Stimulated activated CD8-positive, alpha-beta memory T cell treated with anti-CD3 and anti-CD28 coated beads, Interleukin-2, amount 100 ng/mL, for 1 hour (primary cell): Measurements from ENCODE around the gene ZNHIT3.

Experiments
- DNase-seq, 2 donors: peaks; one replicate each; pipeline ENCODE4 v3.0.0-alpha.2; 2020; ENCODE audit warnings: low read depth in 2 of 2

Gene ZNHIT3

DNA sequence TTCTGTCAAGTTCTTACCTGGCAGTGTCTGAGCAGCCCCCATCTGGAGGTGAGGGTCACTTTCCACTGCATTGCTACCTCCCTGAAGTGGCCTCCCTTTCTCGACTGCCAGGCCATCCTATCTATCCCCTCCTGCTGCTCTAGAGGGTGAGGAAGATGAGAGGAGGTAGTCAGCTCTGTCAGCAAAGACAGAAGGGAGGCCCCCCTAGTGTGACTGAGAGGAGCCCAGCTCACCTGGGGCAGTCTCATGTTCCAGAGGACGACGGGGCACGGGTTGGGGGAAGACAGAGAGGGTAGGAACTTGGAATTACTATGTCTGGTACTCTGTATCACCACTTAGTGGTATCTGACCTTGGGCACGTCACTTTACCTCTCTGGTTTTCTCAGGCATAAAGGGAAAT is 26.2 kb downstream of the ZNHIT3 start:
- DNase-seq = no peak

DNA sequence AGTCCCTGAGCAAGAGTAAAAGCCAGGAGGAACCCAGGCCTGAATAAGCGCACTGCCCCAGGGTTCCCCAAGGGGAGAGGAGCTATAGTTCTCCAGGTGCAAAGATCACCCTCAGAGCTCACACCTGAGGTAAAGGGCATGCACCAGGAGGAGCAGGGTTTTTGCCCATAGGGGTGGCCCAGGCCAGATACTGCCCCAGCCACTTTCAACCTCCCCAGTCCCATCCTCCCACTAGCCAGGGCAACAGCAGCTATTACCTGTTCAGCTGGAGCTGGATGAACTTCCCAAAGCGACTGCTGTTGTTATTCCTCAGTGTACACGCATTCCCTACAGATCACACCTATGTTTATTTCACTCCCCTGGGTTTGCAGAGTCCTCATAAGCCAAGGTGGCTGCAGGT is 28.4 kb downstream of the ZNHIT3 start:
- DNase-seq = no peak

DNA sequence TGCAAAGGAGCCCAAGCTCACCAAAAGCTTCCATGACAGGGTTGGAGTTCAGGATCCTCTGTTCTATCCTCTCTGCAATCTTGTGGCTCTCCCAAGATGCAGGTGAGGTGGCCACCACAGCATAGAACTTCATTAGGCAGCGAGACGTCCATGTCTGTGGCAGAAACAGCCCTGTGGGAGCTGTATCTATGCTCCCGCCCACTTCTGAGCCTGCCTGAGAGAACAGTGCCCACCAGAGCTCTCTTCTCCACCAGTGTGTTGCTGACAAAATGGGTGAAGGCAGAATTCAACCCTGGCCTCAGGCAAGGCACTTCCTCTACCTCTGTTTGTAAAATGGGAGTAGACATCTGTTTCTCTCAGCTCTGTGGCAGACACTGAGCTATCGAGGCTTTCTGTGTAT is 29.4 kb downstream of the ZNHIT3 start:
- no peak for DNase-seq

DNA sequence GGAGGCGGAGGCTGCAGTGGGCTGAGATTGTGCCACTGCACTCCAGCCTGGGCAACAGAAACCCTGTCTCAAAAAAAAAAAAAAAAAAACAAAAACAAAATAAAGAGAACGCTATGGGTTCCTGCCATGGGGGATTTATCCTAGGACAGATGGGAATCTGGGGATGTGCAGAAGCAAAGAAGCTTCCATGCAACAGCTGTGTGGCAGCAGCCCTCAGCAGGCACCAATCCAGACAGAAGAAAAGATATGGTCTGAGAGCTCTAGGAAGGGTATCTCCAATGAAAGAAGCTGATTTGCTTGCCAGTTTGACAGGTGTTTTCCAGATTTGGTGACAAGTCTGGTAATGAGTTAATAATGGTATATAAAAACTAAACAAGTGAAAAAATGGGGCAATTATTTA is 36.6 kb downstream of the ZNHIT3 start:
- DNase-seq = no peak

DNA sequence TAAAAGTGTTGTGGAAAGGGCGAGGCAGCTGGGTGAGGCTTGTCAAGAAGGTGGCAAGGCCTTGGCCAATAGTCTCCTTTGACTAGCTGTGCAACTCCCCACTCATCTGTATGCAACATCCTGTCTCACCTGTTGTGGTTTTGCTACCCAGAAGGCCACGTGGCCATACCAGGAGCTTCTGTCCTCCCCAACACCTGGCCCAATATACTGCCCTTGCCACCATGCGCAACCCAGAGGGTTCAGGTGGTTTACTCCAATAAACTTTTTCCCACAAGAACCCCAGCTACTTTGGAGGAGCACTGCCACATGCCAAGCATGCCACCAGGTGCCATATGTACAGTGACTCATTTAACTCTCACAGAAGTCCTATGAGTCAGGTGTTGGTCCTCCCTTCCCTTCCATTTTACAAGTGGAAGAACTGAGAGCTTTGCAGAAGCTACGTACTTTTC is 38.0 kb downstream of the ZNHIT3 start:
- no peak for DNase-seq

DNA sequence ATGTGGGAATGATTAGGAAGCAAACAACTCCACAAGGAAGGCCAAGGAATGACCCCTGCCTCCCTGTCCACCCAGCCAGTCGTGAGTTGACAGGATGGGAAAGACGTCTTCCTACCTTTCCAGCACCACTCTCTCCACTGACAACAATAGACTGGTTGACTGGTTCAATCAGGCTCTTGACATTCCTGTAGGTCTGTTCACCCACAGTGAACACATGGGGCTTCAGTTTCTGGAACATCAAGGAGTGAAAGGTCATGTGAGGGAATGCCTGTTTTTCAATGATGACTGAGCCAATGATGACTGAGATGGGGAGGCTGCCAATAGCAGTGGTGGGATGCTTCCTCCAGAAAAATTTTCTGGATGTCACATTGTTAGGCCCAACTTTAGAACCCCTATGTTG is 38.6 kb downstream of the ZNHIT3 start:
- DNase-seq = no peak

DNA sequence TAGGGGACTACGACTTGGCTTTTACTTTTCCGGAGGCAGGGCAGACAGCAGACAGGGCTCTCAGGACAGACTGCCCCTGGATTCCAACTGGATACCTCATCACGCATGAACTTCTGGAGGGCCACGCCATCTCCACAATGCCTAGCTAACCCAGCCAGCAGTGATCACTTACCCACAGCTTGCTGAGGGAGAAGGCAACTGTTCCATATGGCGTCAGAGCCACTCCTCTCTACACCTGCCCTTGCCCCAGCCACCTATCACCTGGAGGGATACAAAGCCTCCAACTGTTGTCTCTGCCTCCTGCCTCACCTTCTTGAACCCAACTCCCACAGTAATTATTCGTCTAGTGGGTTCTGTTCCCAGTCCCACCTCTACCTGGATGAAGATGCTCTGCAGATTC is 39.4 kb downstream of the ZNHIT3 start:
- DNase-seq = no peak

DNA sequence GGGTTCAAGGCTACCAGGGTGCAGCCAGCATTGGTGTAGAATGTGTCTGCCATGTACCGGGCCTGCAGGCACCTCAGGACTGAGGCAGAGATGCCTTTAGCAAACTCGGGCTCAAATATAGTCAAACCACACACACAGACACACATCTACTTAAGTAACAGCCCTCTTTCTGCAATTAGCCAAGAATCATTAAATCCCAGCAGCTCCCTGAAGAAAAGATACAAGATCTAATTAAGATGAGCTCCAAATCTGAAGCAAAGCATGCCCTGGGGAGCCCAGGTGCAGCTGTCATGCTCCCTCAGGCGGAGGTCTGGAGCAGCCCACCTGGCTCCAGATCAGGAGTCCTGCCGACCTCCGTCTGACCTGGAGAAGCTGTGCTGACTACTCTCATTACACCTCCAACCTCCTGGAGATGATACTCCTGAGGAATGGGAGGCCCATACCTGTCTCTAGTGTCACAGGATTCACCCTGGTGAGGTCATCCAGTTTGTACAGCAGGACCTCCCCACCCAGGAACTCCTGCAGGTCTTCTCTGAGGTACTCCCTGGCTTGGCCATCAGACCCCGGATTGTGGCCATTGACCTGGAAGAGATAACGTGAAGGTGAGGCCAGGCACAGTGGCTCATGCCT is 41.3 kb downstream of the ZNHIT3 start:
- no peak for DNase-seq

DNA sequence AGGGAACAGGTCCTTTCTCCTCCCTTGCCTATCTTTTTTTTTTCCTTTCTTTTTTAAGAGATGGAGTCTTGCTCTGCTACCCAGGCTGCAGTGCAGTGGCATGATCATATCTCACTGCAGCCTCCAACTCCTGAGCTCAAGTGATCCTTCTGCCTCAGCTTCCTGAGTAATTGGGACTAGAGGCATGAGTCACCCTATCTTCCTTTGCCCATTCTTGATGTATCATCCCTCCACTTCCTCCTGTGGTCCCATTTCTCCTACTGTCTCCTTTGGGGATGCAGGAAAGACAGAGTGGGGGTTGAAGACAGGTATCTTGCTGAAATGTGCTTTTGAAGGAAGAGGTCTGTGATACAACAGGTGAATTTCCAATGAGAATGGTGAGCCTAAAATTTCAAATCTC is 42.6 kb downstream of the ZNHIT3 start:
- no peak for DNase-seq

DNA sequence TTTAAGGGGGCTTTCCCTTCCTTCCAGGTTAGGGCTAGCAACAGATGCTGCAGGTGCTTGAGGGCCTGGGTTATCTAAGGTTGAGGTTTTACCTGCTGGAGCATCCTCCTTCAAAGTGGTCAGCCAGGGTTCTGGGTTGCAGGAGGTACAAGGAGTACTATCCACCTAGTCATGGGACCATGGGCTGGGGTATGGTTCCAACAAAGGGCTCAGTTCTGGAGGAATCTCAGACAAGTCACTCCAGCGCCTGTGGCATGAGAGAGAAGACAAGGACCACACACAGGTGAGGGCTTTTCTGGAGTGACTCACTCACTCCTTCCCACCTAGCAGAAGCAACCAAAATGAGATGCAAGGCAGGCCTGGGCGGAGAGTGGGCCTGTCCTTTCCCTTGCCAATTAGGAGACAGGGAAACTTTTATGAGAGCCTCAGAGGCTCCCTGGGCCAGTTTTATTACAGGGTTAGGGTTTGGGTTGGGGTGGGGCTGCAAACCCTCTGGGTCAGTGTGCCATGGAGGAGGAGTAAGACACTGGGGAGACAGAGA is 46.0 kb downstream of the ZNHIT3 start:
- no peak for DNase-seq

DNA sequence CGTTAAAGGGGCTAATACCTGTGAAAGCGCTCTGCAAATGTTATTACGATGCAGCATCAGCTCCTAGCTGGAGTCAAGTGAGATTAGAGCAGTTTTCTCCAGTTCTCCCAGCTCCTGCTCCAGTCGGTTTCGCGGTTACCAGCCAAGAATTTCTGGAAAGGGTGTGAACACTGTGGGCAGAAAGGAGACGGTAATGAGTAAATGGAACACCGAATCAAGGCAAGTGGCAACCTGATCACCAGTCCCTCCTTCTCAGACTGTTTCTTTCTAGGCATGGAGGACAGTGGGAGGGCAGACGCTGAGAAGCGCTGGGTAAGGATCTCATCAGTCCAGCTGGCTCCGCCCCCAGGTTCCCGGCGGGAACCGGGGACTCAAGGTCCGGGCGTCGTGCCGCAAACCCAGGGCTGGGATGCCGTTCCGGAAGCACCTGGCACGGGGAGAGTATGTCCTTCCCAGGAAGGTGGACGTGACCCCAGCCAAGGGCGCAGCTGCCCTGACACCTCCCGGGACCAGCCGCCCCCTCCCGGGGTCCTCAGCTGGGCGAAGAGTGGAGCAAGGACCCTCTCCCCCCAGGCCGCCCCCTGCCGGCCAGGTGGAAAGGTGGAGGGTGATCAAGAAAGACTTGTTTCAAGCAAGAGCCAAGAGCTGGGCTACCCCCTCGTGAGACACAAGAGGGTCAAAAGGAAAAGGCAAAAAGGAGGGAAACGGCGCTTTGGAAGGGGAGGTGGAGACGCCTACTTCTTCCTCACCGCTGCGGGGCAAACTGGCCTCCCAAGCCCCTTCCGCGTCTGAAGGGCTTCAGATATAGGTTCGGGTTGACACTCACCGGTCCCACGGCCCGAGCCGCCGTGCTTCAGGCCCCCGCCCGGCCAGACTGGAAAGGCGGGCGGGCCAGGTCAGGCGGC is 47.7 kb downstream of the ZNHIT3 start:
- peak in 1 of 2 donors; percentile 4 for DNase-seq

DNA sequence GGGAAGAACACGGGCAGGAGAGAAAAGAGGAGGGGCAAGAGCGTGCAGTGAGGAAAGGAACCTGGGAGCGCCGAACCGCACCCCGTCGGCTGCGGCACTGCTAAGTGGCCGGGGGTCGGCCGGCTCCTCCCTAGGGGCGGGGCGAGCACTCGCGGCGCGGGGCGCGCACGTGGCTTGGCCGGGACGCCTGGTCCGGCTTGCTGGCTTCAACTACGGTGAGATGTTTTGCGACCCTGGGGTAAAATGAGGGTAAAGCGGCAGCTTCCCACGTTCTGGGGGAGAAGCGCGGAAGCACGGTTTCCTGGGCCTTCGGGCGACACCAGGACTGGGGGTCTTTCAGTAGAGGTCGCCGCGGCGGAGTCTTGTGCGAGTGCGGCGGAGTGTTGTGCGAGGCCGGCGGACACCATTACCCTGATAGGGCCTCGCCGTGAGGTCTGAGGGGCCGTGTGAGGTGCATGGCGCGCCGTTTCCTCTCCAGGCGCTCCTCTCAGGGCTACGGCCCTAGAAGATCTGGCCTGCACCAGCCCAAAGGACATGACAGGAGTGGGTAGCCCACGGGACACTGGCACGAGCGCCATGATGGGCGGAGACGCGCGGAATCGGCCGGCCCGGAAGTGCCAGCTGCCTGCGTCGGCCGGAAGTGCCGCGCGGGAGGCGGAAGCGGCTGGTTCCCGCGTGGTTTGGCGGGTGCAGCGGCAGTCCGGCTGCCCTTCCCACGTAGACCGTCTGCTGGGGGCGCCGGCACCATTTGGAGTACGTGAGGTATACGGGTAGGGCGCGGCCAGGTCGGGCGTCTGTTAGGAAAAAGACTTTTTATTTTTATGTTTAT is 48.6 kb downstream of the ZNHIT3 start, which contains the start of the genes MYO19 and PIGW:
Gene MYO19, minus strand, starts transcription at position 29 of the 829 bp plus-strand sequence. CDS start 2,330 bp downstream, outside the sequence.
Gene PIGW, plus strand, starts transcription at position 148 of the 829 bp plus-strand sequence. CDS start 2,115 bp downstream, outside the sequence.
- DNase-seq = peak; percentile 68 to 72

DNA sequence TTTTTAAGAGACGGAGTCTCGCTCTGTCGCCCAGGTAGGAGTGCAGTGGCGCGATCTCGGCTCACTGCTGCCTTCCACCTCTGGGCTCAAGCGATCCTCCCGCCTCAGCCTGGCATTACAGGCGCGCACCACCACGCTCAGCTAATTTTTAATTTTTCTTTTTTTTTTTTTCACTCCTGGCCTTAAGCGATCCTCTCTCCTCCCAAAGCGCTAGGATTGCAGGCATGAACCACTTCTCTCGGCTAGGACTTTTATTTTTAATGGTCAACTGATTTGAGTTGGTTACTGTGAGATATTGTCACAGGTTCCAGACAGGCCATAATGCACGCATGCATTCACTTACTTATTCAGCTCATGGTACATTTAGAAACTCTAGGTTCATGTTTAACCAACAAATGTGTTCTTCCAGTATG is 49.2 kb downstream of the ZNHIT3 start:
- DNase-seq = no peak

DNA sequence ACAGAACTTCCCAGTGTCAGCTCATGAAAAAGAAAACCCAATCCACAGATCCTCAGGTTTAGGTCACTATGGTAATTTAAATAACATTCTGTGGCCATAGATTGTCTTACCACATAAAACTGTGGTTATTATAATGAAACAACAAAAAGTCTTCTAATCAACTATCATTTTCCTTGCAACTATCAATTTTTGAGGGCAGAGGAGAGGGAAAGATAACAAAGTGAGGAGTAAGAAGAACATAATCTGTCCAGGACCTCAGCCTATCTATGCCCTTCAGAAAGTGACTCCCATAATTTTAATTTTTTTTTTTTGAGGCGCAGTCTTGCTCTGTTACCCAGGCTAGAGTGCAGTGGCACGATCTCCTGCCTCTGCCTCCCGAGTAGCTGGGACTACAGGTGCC is 54.2 kb downstream of the ZNHIT3 start:
- DNase-seq = no peak

DNA sequence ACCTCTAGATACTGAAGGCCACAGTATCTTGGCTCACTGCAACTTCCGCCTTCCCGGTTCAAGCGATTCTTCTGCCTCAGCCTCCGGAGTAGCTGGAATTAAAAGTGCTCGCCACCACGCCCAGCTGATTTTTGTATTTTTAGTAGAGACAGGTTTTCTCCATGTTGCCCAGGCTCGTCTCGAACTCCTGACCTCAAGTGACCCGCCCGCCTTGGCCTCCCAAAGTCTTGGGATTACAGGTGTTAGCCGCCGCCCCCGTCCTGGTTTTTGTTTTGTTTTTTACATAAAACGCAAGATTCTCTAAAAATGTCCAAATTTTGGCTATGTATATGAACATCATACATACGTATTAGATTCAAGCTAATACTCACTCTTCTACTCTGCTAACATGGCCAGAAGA is 56.3 kb downstream of the ZNHIT3 start:
- no peak for DNase-seq

DNA sequence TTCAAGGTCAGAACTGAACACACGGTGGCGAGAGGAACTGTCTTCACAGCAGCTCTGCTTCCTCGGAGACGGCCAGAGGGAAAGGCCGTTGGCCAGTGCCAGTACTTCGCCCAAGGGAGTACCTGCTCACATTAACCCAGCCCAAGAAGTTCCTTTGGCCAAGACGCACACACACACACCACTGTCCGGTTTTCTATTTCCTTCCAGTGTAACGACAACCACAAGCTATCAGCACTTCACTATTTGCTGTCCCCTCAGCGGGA is 57.5 kb downstream of the ZNHIT3 start:
- no peak for DNase-seq

DNA sequence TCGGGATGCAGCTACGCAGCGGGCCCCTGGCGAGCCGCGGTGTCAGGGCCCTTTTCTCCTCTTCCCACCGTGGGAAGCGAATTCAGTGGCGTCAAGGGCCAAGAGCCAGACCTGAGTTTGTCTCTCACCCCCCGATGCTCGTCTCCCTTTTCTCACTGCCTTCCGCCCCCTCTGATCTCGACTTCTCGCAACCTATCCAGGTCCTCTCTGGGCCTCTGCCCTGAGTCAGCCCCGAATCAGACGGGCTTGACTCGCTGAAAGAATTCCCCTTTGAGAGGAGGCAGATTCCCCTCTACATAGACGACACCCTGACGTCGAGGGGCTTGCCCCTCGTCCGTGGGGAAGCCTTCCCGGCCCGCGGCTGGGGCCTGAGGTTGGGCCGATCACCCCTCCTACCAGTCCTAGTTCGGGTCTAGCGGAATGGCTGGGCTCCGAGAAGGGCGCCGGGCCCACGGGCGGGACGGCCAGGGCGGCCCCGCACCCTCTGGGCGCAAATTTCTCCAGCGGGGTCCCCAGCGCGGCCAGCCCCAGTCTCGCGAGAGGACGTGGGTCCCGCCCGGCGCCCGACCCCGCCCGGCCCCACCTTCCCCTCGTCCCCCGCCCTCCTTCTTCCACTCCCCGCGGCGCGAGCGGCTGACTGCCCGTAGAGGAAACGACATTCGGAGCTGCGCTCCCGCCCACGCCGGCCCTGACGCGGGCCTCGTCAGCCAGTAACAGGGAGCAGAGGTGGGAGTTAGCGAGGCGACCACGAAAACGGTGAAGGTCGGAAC is 58.0 kb downstream of the ZNHIT3 start, which contains the start of gene GGNBP2:
Gene GGNBP2, plus strand, starts transcription at position 613 of the 770 bp plus-strand sequence. CDS start 806 bp downstream, outside the sequence.
- peak; percentile 79 to 86 for DNase-seq

DNA sequence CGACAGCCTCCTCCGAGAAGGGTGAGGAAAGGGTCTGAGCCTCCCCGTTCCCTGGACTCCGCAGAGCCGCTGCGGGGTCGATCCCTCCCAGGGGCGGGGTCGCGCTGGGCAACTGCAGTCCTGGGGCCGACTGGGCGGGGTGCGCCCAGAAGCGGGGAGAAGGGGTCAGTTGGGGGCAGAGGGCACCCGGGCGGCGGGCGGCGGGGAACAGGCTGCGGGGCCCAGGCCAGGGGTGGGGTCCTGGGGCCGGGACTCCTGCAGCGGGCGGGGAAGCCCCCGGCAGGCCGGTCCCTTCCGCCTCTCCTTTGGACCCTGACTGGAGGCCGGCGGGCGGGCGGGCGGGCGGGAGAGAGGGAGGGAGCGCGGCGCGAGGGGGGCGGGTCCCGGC is 58.6 kb downstream of the ZNHIT3 start:
- no peak for DNase-seq
